Myometrial cell (primary cell): Measurements from ENCODE around the gene GSS. TPM values are rescaled to one million over a fixed set of nuclear protein-coding genes. Genes with fewer than 3 reads are reported as not detected.

Experiments used
- total RNA-seq: library from RNA; depleted of rRNA; stranded (reverse); fragments of >200 nt; gene quantifications from 2 replicates; pipeline ENCODE4 v1.2.3, GENCODE V29; 2015

The GSS gene
- 111 and 135 TPM in 2 replicates for total RNA-seq

DNA sequence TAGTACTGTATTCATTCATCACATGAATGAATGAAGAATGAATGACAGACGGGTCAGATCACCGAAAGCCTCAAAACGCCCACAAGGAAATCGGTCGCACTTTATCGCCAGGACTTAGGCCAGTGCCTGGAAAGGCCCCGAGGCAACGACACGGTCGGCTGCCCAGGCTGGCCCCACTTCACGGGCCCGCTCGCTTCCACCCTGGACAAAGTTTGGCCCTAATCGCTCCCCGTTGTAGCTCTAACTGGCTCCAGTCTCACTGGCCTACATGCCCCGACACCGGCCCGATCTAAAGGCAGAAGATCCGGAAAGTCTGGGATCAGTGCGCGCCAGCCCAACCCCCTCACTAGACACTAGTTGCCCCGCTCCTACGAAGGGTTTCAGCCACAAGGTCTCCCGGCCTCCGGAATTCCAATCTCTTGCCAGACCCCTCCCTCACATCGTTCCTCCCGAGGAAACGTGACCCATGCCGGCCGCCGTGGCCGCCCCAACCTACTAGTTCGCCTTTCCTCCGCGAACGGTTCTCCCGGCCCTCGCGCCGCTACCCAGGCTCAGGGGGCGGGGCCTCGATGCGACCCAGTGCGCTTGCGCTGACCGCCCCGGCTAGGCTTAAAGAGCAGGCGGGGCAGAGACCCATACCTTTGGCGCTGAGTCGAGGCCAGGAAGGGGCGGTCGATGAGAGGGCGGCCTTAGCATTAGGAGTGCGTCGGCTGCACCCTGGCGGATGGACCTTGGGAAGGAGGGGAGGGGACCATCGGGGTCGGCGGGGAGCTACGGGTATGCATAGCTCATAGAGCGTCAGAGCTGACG, at the start of gene GSS, which contains the start of gene MYH7B:
Gene GSS (minus strand): TSS at position 576 of the 810 bp plus-strand sequence. CDS start 3,954 bp downstream, outside the sequence.
Gene MYH7B (plus strand): TSS at position 638 of the 810 bp plus-strand sequence. CDS start 22,138 bp downstream, outside the sequence.

Other genes with a start within 250 kb of the GSS start
- 7.2 and 9.2 TPM in 2 replicates for gene NCOA6, start 130.2 kb downstream of the GSS start, total RNA-seq
- gene GGT7, start 83.0 kb downstream of the GSS start, total RNA-seq = 9.5 and 14.7 TPM in 2 replicates
- 125 TPM in 2 replicates for gene ACSS2, start 79.2 kb downstream of the GSS start, total RNA-seq
- under 0.01 TPM in 1 of 2 replicates, not detected in the other for gene MYH7B, start 62 bp upstream of the GSS start, total RNA-seq
- 77.6 and 88.8 TPM in 2 replicates for gene TRPC4AP, start 137.0 kb upstream of the GSS start, total RNA-seq
- 35.5 and 40.4 TPM in 2 replicates for gene EDEM2, start 191.5 kb upstream of the GSS start, total RNA-seq
- 79.9 and 89.7 TPM in 2 replicates for gene PROCR, start 216.3 kb upstream of the GSS start, total RNA-seq